GM18508 (cell line): Measurements from ENCODE around the gene SPINK13.
"Not testable (repeated sequence)": the region's sequence is repeated elsewhere in the genome, so short reads cannot be mapped to it uniquely, and the experiment has no call there.

Source experiments
- ATAC-seq: cut with Tn5 transposase; IDR thresholded peaks from one replicate; pipeline ENCODE4 v1.9.1; 2021; ENCODE audit warnings: moderate number of reproducible peaks; ENCODE audit not compliant: insufficient read depth, unreplicated experiment

SPINK13 gene, protein sequence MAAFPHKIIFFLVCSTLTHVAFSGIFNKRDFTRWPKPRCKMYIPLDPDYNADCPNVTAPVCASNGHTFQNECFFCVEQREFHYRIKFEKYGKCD

DNA sequence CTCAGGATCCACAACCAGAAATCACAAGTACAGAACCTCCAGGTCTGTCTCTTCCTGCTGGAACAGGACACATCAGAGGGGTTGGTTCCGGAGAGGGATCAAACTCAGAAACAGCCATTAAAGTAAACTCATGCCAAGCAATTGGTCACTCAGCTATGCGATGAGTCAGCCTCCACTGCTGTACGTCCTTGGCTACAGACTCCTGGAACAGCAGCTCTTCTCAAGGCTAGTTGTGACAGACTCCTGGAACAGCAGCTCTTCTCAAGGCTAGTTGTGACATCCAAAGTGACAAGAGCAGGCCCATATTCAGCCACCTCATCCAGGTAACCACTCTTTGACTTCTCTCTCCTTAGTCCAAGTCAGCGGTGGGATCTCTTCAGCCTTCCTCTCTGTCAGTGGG, at the start of gene SPINK13:
SPINK13 (plus strand) TSS at position 229 of the 400 bp plus-strand sequence. CDS start 1,279 bp downstream, outside the sequence.
- no peak for ATAC-seq

DNA sequence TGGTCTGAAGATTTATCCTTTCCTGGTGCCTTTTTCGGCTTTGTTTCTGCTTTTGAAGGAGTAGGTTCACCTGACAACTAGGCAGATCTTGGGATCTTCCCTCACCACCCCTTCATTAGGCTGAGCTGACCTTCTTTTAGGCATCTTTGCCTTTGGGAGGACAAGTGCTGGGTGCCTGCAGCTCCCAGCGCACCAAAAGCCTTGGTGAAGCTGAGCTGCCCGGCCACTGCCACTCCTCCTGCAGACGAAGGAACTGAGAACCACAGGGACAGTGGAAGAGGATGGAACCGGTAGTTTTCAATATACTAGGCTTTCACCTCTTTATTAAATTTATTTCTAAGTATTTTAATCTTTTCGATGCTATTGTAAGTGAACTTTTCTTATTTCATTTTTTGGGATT, 47.1 kb upstream of the SPINK13 start:
- no peak for ATAC-seq

DNA sequence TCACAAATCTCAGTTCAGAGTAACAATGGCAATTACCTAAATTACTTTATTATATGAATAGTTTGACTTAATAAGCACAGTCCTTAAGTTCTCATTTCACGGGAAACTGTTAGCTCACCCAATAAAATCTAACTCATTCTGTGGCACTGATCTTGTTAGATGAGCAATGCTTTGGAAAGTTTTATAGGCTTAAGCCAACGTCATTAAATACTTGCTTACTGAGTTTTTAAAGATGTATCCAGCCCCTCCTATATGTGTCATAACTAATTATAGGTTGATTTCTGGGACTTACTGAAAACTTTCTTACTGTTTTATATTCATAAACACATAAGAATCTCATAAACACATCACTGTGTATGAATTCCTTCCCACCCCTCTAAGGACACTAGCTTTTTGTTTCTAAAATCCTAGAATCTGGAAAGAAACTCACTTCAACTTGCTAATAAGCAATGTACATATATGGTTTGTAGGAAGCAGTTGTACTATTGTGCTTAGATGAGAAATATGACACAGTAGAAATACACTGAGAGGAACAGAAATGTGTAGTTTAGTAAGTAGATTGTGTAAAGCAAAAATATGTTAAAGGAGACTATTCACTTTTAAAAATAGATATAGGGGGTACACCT, 44.4 kb upstream of the SPINK13 start:
- ATAC-seq, result no peak

DNA sequence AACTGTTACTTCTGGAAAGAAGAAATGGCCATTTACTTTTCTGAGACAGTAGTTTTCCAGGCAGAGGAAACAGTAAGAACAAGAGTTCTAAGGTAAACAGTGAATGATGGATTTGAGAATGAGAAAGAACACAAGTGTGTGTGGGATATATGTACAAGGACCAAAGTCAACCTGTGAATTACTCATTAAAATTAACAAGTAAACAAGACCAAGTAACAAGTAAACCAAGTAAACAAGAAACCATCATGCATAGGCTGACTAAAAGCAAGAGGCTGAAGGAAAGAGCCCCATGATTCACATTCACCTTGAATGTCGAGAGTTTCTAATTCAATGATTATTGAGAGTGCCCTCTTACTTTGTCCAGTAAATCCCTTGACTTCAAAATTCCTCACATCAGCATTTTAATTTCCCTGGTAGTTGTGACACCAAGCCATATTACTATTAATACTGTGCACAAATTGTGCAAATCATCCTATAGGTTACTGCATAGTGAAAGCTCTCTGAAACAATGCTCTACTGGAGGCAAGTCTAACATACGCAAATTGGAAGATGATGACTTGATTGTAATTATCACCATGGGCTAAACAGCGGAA, 40.1 kb upstream of the SPINK13 start:
- ATAC-seq, result no peak

DNA sequence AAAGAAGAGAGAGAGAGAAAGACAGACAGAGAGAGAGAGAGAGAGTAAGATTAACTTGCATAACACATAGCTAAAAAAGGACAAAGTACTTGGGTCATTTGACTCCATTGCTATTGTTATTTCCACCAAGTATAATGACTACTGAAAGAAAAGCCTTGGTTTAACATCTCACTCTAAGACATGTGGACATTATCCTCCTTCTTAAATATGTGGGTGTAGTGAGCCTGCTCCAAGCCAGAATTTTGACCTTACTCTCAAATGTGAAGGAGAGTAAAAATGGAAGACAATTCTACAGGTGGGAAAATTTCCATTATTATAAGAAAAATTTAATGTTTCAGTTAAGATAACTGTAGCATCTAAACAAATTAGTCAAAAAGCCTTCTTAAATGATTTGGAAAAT, 38.8 kb upstream of the SPINK13 start:
- no peak for ATAC-seq

DNA sequence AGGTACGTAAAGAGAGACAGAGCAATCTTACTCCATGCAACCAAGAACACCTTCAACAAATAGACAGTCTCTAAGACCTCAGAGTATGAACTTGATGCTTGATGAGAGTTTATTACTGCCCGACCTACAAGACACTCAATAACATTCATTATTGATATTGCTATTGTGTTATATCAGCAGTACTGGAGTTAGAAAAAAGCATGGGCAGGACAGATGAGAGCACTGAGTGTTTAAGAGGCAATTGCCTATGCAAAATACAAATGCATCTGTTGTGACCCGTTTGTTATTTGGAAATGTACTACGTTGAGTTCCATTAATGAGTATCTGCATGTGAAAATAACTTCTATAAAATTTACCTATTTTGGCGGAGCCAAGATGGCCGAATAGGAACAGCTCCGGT, 38.4 kb upstream of the SPINK13 start:
- ATAC-seq, result no peak

DNA sequence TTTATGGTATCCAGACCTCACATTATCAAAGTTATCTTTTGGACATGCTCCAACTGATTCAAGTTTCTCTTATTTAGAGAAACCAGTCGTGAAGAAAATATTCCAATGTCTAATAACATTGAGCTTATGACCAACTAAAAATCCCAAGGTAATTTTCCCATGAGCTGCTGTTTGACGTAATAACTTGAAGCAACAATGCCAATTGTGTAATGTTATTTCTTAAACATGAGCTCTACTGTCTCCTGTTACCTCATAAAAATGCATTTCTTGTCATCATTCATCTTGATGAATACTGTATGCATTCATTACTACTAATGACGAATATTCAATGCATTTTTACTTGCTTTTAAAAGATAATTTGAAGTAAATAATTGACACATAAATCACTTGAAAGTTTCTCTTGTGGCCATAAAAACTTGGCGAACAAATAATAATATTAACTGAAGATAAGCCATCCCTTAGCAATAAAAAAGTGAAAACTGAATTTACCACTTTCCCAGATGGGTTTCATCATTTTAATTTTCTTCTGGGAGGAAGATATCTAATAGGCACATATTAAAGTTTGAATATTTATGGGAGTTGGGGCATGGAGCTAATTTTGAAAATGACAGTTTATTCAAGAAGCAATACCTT, 30.7 kb upstream of the SPINK13 start:
- ATAC-seq, result no peak

DNA sequence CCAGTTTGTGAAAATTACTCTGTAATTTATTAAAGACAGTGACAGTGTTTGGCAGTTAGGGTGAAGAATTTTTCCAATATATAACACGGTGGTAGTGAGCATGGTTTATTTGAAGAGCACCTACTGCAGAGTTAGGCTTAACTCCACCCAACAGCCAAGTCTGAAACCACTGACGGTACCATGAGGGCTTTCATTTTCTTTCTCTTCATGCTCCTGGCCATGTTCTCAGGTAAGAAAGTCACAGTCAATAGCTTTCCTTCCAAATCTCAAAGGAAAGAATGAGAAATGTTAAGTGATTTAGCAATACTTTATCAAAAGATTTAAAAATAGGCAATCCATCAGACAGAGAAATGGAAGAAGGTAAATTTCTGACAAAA, 30.2 kb upstream of the SPINK13 start, which contains the start of gene MARCOL:
MARCOL (plus strand) TSS at position 108 of the 377 bp plus-strand sequence; CDS start at position 181, 73 bp downstream.
- no peak for ATAC-seq

DNA sequence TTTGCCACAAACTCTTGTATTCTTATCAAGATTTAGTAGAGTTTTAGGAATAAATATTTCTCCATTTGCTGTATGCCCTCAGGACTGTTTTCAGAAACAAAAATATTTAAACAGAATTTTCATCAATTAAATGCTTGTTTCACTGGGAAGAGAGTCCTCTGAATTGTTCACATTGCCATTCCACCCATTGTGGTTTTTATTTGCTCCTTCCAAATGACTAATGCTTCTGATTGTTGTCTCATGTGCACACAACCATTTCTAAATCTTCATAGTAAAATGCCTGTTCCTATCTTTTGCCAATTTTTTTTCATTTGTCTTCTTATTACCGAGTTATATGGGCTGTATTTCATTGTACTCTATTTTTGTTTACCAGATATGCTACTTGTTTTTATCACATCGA, 19.7 kb upstream of the SPINK13 start:
- ATAC-seq, result no peak

DNA sequence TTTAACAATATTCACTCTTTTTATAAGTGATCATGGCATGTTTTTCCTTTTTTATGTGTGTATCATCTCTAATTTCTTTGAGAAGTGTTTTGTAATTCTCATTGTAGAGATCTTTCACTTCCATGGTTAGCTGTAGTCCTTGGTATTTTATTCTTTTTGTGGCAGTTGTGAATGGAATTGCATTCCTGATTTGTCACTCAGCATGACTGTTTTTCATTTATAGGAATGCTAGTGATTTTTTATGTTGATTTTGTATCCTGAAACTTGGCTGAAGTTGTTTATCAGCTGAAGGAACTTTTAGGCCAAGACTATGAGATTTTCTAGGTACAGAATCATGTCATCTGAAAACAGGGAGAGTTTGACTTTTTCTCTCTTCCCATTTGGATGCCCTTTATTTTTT, 13.1 kb upstream of the SPINK13 start:
- no peak for ATAC-seq

DNA sequence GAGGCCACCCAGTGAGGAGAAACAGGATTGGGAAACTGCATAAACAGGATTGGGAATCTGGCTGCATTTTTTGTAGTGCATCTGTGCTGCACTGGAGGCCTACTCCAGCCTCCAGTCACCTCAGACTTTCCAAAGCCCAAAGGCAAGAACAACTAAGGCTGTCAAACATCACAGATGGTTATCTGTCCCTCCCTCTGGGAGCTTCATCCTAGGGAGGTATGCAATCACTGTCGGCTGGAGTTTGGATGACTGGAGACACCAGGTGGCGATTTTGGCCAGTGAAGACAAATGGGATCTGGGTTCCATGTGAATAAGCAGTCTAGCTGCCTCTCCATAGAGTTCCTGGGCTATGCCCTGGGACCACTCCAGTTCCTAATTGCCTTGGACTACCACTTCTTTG, 9.3 kb upstream of the SPINK13 start:
- no peak for ATAC-seq

DNA sequence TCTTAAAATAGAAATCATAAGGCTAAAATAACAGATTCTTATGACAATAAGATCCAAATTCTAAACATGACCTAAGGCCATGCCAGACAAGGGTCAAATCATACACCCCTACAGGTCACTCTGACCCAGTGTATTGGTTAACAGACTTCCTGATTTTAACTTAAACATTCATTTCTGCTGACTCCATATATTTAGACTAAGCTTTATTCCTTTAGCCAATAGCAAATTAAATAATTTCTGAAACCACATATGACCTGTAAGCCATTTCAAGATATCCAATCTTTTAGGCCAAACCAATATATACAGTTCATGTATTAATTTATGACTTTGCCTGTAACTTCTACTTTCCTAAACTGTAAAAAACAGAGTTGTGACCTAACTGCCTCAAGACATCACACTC, 7.4 kb upstream of the SPINK13 start:
- ATAC-seq, result no peak

DNA sequence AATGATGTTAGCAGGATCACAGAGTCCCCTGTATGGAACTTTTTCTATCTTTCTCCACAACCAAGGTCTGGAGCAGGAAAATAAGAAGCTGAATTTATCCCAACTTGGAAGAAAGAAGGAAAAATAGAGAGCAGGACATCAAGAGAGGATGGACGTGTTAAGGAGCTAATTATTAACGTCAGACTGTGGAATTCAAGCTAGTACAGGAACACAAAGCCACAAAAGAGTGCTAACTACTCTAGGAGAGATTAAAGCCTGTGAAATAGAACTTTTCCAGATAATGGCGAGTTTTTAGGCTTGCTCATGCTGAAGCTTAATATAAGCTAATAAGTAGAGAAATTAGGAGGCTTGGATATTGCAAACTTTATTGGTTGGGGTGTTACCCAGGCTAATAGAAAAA, 632 bp upstream of the SPINK13 start:
- ATAC-seq, result no peak

DNA sequence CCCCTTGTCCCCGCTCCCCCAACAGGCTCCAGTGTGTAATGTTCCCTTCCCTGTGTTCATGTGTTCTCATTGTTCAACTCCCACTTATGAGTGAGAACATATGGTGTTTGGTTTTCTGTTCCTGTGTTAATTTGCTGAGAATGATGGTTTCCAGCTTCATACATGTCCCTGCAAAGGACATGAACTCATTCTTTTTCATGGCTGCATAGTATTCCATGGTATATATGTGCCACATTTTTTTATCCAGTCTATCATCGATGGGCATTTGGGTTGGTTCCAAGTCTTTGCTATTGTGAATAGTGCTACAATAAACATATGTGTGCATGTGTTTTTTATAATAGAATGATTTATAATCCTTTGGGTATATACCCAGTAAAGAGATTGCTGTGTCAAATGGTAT, 6.5 kb downstream of the SPINK13 start:
- not testable (repeated sequence) for ATAC-seq

DNA sequence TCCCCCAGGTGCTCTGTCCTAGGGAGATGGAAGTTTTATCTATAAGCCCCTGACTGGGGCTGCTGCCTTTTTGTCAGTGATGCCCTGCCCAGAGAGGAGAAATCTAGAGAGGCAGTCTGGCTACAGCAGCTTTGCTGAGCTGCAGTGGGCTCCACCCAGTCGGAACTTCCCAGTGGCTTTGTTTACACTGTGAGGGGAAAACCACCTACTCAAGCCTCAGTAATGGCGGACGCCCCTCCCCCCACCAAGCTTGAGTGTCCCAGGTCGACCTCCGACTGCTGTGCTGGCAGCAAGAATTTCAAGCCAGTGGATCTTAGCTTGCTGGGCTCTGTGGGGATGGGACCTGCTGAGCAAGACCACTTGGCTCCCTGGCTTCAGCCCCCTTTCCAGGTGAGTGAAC, 12.3 kb downstream of the SPINK13 start:
- not testable (repeated sequence) for ATAC-seq

DNA sequence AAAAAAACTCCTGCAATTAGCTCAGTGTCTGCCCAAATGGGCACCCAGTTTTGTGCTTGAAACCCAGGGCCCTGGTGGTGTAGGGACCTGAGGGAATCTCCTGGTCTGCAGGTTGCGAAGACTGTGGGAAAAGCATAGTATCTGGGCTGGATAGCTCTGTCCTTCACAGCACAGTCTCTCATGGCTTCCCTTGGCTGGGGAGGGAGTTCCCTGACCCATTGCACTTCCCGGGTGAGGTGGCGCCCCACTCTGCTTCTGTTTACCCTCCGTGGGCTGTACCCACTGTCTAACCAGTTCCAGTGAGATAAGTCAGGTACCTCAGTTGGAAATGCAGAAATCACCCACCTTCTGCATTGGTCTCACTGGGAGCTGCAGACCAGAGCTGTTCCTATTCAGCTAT, 12.7 kb downstream of the SPINK13 start:
- not testable (repeated sequence) for ATAC-seq

DNA sequence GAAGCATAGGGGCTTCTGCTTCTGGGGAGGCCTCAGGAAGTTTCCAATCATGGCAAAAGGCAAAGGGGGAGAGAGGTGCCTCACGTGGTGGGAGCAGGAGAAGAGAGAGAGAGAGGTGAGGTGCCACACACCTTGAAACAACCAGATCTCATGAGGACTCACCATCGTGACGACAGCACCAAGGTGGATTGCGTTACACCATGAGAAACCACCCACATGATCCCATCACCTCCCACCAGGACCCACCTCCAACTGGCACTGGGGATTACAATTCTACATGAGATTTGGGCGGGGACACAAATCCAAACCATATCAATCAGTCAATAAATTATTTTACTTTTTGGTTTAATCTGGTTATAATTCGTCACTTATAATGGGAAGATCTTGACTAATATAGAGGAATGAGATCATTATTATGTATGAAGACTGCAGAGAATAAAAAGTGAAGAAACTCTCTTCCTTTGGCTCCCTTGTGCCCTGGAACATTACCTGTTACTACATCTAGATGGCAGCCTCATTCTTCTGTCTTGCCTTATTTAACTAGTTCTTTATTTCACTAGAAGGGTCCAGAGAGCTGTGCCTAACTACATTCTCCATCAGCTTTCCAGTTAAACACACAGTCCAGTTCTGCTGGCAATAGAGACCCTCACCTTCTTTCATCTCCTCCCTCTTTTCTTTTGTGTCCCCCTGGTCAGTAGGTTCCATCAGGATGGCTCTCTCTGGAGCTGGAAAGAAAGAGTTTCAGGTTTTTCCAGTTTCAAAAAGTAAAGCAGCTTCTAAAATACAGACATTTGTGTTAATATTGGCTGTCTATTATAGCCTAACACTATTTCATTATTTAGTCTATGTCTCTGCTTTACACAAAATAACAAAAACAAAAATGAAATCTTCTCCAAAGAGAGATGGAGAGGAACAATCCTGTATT, 21.9 kb downstream of the SPINK13 start:
- ATAC-seq, result no peak

DNA sequence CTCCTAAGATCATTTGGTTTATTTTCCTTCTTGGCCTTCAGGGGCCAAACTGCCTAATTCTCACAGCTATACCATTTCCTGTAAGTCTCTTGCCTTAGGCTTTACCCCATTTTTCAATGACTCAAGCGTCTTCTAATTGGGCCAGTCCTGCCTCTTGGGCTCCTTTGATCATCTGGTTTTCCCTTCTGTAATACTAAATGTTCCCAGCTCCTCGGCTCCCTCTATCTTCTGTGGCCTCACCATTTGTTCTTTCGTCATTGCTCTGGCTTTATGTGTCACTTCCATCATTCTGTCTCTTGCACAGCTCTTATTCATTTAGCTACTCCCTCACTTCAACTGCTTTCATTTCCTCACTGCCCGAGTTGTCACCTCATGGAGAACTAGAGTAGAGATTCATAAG, 29.1 kb downstream of the SPINK13 start:
- no peak for ATAC-seq

DNA sequence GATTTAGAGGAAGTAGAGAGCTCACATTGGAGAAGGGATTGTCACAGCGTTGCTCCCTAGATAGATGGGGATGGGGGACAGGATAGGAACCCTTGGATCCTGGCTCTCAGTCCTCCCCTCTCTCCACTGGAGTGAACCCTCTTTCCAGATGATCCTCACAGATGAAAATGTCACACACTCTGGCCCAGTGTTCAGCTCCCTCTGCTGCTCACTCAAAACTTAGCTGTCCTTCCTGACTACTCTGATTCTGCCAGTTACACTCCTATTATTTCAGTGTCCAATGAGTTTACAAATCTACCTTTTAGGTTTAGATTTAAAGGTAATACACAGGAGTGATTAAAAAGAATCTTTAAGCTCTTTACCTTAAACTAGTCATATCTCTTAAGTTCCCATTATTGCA, 37.9 kb downstream of the SPINK13 start:
- no peak for ATAC-seq

DNA sequence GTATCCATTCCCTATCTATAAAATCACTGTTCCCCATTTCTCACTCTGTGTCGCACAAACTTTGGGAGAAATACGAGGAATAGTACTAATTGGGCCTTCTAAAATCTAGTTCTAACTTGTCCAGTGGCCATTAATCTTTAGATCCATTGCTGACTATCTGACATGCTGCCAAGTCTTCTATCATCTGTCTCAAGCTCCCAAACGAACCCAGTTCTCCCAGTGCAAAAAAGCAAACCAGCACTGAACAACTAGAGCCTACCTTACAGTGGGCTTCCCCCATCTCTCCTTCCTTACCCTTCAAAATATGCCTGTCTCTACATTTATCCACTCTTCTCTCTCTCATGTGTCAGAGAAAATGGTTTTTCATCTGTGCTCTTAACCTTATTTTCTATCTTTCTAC, 40.4 kb downstream of the SPINK13 start:
- no peak for ATAC-seq

DNA sequence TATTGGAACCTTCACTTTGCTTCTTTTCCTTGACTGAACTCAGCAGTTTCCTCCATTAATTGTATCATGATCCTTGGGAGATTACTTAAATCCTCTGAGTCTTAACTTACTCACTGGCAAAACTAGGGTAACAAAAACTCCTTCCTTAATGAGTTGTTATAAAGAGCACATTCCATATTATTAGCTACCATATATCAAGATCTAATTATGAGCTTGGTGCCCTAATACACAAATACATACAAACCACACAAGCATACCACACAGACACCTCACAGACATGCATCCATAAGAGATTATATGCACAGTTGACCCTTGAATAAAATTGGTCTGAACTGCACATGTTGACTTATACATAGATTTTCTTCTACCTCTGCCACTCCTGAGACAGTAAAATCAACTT, 41.2 kb downstream of the SPINK13 start:
- no peak for ATAC-seq
